Measurements from ENCODE around the gene USE1. TPM values are rescaled to one million over a fixed set of nuclear protein-coding genes. Genes with fewer than 3 reads are reported as not detected.
A peak's percentile ranks its signal among the peaks of the same experiment; 100 is the strongest.

The USE1 gene
- total RNA-seq, 1 donor from 2014 or later, result 11.1 TPM

DNA sequence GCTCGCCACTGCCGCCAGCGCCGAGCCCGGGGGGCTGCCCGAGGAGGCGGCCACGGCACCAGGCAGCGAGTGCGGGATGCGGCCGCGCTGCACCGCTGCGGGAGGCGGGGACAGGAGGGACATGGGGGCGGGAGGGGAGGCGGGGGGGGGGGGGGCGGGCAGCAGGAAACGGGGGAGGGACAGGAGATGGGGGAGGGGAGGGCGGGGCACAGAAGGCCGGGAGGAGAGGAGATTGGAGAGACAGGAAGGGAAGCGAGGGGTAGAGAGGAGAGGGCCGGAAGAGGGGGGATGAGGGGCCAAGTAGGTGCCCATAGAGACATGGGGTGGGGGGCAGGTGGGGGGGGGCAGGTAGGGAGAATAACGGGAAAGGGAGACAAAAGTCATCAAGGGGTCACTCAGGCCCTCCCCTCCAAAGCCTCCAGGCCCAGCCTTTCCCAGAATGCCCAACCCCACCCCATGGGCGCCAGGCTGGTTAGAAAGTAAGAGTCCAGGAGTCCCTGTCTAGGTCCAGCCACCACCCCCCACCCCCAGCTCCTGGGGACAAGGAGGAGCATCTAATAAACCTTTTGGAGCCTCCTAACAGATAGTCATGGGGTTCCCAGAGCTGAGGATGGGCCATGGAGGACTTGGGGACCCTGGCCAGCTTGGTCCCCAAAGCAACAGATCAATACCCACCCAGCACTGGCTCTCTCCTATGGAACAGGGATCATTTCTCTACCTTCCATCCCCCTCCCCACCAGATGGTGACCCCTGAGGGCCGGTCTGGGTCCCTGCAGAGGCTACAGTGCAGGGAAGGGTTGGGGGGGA is 21.0 kb downstream of the USE1 start:
- peak; percentile 45 for DNase-seq (ENCODE audit: low spot score)

GRCh38 chr19:17236811-17237543 is 21.8 kb downstream of the USE1 start:
- no peak for DNase-seq (ENCODE audit: low spot score)

DNA sequence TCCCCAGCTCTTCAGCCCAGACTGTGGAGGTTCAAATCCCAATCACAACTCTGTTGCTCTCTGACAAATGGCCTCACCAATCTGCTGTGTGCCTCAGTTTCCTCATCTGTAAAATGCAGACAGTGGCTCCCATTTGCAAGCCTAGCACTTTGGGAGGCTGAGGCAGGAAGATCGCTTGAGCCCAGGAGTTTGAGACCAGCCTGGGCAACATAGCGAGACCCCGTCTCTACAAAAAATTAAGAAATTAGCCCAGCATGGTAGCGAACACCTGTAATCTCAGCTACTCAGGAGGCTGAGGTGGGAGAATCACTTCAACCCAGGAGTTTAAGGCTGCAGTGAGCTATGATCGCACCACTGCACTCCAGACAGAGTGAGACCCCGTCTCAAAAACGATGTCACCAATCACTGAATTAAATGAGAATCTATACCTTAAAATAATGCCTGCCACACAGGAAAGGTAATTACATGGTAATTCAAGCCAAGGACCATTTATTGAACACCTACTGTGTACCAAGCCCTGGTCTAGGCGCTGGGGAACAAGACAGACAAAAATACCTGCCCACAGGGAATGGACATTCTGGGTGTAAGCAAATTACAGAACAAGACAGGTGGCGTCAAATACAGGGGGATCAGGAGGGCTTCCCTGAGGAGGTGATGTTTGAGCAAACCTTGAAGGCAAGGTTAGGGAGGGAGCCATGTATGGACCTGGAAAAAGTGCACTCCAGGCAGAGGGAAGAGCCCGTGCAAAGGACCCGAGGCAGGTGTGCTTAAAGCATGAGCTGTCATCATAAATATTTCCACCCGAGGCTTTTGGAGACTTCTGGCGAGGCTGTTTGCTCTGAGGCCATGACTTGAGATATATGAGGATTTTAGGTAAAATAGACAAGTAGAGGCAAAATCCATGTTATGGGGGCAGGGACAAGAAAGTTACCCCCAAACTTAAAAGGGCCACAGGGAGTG is 22.9 kb downstream of the USE1 start:
- DNase-seq (ENCODE audit: low spot score), result no peak

- peak; percentile 46 for DNase-seq (ENCODE audit: low spot score)
These were observed 25.1 kb downstream of the USE1 start for GRCh38 chr19:17240062-17240752.

- DNase-seq (ENCODE audit: low spot score), result no peak
These were observed 25.8 kb downstream of the USE1 start for GRCh38 chr19:17240826-17241399.

DNA sequence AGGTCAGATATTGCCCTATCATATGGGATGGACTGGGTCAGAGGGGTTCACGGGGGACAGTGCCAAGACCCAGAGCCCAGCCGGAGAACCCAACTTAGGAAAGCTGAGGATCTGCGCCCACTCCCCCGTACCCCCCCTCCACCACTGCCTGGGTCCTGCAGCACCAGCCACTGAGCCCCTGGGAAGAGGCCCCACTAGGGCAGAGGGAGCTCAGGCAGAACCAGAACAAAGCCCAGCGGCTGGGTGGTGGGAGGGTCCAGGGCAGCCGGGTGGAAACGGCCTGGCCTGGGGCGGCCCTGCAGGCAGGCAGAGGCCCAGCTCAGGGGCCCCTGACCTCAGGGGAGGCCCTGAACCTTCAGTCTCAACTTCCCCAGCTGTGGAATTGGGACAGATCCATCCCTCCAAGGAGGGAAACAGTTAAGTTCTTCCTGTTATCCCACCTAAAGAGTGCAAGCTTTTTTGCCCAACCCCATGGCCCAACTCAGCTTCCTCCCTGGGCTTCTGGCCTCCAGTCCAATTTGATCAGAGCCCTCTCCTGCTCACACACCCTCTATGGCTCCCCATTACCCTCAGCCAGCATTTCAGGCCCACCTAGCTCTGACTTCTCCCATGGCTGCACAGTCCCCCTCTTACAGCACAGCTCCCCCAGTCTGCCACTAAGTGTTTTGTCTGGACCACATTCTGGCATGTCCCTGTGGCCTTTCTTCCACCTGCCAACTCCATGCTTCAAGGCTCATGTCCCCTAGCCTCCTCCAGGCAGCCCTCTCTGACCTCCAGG is 27.5 kb downstream of the USE1 start:
- DNase-seq (ENCODE audit: low spot score), result peak; percentile 40

DNA sequence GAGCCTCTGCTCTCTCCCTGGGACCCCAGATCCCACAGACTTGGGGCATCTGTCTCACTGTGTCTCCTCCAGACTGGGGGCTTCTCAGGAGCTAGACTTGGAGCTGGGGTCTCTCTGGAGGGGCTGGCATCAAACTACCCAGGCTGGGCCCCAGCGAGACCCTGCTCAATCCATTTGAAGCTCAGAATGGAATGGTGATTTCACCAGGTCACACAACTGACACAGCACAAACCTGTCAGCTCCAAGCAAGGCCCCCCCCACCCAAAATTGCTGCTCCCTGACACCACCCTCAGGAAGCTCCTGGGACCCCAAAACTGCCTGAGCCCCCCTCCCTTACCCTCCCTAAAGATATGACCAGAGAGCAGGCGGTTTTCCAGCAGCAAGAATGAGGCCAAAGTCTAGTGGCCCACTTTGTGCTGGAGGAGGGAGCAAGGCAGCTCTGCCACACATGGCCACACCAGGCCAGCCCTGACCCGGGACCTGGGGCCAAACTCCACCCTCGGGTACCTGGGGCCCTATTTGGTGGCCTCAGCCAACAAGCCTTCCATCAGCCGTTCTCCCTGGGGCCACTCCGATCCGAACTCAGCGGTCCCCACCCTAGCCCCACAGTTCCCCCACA is 28.2 kb downstream of the USE1 start:
- no peak for DNase-seq (ENCODE audit: low spot score)

DNA sequence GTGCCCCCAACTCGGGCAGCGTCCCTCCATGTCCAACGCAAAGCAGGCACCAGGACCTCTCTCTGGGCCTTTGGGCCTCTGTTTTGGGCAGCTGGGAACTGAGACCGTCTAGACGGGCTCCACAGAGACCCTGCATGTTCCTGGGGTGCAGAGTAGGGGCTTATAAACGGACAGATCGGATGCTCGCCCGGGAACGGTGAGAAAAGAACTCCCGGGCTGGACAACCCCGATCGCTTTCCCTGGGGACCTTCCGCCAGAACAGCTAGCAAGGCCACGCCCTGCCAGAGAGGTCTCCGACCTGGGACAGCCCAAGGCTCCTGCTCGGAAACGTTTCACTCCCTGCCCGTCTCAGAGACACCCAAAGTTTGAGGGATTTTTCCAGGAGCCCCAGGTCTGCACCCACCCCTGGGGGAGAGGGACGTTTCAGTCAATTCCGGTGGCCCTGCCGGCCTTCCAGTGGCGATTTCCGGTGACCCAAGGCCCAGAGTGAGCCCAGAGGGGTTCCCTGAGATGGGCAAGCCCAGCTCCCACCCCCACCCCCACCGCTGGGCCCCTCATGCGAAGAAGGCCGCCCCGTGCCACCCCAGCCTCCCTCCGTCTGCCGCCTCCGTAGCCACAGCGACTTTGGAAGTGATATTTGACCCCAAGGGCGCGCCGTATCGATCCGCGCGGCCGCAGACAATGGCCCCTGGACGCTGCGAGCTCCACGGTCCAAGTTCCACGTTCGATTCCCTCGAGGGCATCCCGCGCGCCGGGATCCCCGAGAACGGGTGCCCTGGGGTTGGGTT is 28.9 kb downstream of the USE1 start:
- peak; percentile 49 for DNase-seq (ENCODE audit: low spot score)

DNA sequence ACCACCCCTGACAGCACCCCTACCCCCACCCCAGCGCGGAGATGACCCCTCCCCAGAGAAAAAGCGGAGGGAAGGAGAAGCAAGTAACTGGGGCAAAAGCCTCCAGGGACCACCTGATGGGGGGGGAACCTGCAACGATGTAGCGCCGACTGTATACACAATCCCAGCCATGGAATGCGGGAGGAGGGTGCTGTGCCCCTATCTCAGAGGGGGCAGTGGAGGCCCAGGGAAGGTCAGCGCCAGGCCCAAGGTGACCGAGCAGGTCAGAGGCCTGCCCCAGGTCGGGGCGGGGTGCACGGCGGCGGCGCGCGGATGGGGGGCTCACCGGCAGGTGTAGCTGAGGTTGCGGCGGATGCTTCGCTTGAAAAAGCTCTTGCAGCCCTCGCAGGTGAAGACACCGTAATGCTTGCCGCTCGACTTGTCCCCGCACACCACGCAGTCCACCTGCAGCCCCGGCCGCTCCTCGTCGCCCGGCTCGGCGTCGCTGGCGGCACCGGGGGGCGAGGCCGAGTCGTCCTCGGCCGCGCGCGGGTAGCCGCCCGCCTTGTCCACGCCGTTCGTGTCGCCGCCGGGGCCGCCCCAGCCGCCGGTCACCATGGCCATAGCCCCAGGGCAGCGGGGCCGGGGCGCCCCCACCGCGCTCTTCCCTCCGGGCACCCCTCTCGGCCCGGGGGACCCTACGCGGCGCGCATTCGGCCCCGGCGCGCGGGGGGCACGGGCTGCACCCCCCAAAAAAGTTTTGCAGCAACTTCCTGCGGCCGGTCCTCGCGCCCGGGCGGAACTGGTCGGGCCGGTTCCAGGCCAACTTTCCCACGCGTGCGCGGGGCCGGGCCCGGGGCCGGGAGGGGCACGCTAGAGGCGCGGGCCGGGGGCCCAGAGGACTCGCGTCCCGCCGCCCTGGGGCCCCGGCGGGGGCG is 29.7 kb downstream of the USE1 start:
- peak; percentile 46 for DNase-seq (ENCODE audit: low spot score)

DNA sequence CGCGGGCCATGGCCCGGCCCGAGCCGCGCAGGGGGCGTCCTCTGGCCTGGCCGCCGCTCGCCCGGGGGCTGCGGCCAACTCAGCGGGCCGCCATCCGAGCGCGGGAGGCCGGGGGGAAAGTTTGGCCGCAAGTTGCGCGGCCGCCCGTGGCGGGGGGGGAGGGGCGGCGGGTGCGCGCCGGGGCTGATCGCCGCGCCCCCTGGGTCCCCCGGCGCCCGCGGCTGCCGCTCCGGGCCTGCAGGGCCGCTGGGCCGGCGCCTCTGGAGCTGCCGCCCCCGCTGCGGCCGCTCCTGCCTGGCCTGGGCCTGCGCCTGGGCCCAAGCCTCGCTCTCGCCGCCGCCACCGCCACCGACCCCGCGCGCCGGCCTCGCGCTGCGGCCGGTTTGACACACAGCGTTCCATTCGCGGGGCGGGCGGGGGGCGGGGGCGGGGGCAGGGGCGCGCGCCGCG is 30.4 kb downstream of the USE1 start, which contains the start of gene NR2F6:
Gene NR2F6 (minus strand): TSS at position 385 of the 450 bp plus-strand sequence. CDS start 699 bp downstream, outside the sequence.
- DNase-seq (ENCODE audit: low spot score), result no peak

GRCh38 chr19:17246681-17247425 is 31.7 kb downstream of the USE1 start:
- peak; percentile 78 for DNase-seq (ENCODE audit: low spot score)

GRCh38 chr19:17248011-17248776 is 33.0 kb downstream of the USE1 start:
- DNase-seq (ENCODE audit: low spot score), result no peak

DNA sequence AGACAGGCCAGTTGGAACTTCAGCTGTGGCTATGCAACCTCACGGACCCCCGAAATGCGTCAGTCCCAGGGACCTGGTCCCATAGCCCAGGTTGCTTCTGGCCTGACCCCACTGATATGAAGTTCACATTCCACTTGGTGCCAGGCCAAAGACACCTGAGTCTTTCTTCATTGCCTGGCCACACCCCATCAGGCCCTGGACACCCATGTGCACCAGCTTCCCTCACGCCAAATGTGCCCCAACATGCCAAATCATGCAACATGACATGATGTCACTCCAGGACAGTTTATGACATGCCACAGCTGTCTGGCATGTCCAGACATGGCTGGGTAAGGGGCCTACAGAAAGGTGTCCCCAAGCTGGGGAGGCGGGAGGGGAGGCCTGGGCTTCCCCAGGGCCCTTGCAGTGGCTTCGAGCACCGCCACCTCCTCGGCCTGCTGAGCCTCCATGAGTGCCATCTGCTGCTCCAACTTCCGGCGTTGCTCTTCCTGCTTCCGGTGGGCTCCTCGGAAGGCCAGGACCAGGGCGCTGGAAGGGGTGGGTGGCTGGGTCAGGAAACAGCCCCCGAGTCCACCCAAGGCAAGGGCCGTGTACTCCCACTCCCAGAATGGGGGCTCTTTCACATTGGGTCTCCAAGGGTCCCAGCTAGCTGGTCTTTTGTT is 34.9 kb downstream of the USE1 start:
- DNase-seq (ENCODE audit: low spot score), result no peak

GRCh38 chr19:17254636-17255035 is 39.5 kb downstream of the USE1 start:
- no peak for DNase-seq (ENCODE audit: low spot score)

DNA sequence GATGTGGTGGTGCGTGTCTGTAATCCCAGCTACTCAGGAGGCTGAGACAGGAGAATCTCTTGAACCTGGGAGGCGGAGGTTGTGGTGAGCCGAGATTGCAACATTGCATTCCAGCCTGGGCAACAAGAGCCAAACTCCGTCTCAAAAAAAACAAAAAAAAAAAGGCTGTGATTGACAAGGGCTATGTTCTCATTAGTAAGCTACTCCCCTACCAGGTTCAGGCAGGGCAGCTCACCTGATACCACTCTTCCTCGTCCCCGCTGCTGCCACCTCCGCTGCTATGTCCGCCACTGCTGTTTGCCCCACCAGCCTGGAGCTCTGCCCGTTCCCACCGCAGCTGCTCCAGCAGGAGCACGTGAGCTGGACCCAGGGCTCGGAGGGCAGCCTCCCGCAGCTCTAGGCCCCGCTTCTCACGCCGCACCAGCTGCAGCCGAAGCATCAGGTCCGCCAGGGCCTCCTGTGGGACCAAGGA is 40.0 kb downstream of the USE1 start:
- DNase-seq (ENCODE audit: low spot score), result no peak

All from umbilical cord (tissue), 2 donors.